ENCODE measurements around the gene FNIP2.
"Not testable (repeated sequence)": the region's sequence is repeated elsewhere in the genome, so short reads cannot be mapped to it uniquely, and the experiment has no call there.

The FNIP2 gene

GRCh38 chr4:158768555-158769174 lies at the start of gene FNIP2:
Gene FNIP2, plus strand, starts transcription at chr4:158769026. Its CDS starts 187 bp downstream, at chr4:158769213.
- DNase-seq (ENCODE audit: low read depth, low spot score) = peak; percentile 20

GRCh38 chr4:158721680-158722079 lies 47.1 kb upstream of the FNIP2 start:
- no peak for DNase-seq (ENCODE audit: low read depth, low spot score)

GRCh38 chr4:158722291-158722916 lies 46.4 kb upstream of the FNIP2 start:
- no peak for DNase-seq (ENCODE audit: low read depth, low spot score)

GRCh38 chr4:158722917-158723793 lies 45.7 kb upstream of the FNIP2 start, which contains the start of gene PPID:
Gene PPID, minus strand, starts transcription at chr4:158723396. Its CDS starts 108 bp downstream, at chr4:158723288.
- DNase-seq (ENCODE audit: low read depth, low spot score) = peak; percentile 38

- DNase-seq (ENCODE audit: low read depth, low spot score) = no peak
These were observed 44.2 kb upstream of the FNIP2 start for GRCh38 chr4:158724637-158725036.

GRCh38 chr4:158726633-158727032 lies 42.2 kb upstream of the FNIP2 start:
- no peak for DNase-seq (ENCODE audit: low read depth, low spot score)

GRCh38 chr4:158728236-158728635 lies 40.6 kb upstream of the FNIP2 start:
- DNase-seq (ENCODE audit: low read depth, low spot score) = no peak

- no peak for DNase-seq (ENCODE audit: low read depth, low spot score)
These were observed 38.9 kb upstream of the FNIP2 start for GRCh38 chr4:158729716-158730559.

- DNase-seq (ENCODE audit: low read depth, low spot score) = no peak
These were observed 30.0 kb upstream of the FNIP2 start for GRCh38 chr4:158738866-158739265.

GRCh38 chr4:158739600-158739999 lies 29.2 kb upstream of the FNIP2 start:
- no peak for DNase-seq (ENCODE audit: low read depth, low spot score)

- DNase-seq (ENCODE audit: low read depth, low spot score) = no peak
These were observed 27.4 kb upstream of the FNIP2 start for GRCh38 chr4:158741326-158742021.

- DNase-seq (ENCODE audit: low read depth, low spot score) = not testable (repeated sequence)
These were observed 22.3 kb upstream of the FNIP2 start for GRCh38 chr4:158746537-158746936.

- DNase-seq (ENCODE audit: low read depth, low spot score) = no peak
These were observed 18.4 kb upstream of the FNIP2 start for GRCh38 chr4:158750379-158750778.

- DNase-seq (ENCODE audit: low read depth, low spot score) = no peak
These were observed 14.2 kb upstream of the FNIP2 start for GRCh38 chr4:158754385-158755180.

- DNase-seq (ENCODE audit: low read depth, low spot score) = not testable (repeated sequence)
These were observed 13.0 kb upstream of the FNIP2 start for GRCh38 chr4:158755819-158756218.

- DNase-seq (ENCODE audit: low read depth, low spot score) = no peak
These were observed 12.2 kb upstream of the FNIP2 start for GRCh38 chr4:158756588-158756987.

- DNase-seq (ENCODE audit: low read depth, low spot score) = no peak
These were observed 10.7 kb upstream of the FNIP2 start for GRCh38 chr4:158758142-158758541.

GRCh38 chr4:158758703-158759102 lies 10.1 kb upstream of the FNIP2 start:
- DNase-seq (ENCODE audit: low read depth, low spot score) = no peak

GRCh38 chr4:158759539-158759938 lies 9.3 kb upstream of the FNIP2 start:
- not testable (repeated sequence) for DNase-seq (ENCODE audit: low read depth, low spot score)

GRCh38 chr4:158760866-158761265 lies 8.0 kb upstream of the FNIP2 start:
- DNase-seq (ENCODE audit: low read depth, low spot score) = no peak

All from iPS DF 19.7 (cell line).